ENCODE results near the gene MEMO1. TPM values are rescaled to one million over a fixed set of nuclear protein-coding genes. Genes with fewer than 3 reads are reported as not detected.

Gene MEMO1
- total RNA-seq, 2 experiments from 2014 or later: 50.1 to 52.3 TPM

Other genes with a start within 250 kb of the MEMO1 start
- gene DPY30, start 28.8 kb upstream of the MEMO1 start, total RNA-seq: 10 to 100 TPM; 58.2 to 64.6 TPM
- 10 to 100 TPM; 22.4 to 25.2 TPM for gene SPAST, start 52.5 kb upstream of the MEMO1 start, total RNA-seq
- 10 to 100 TPM; 21.0 to 24.2 TPM for gene SLC30A6, start 154.9 kb upstream of the MEMO1 start, total RNA-seq